A549 (cell line): ENCODE data around the gene MRPL33.

Experiments used
- CBX8 ChIP-seq: fragments of 200-600 bp; sonication (generic); IDR thresholded peaks from 2 replicates; pipeline ENCODE4 v1.6.1; 2016
- CTCF ChIP-seq: fragments of >200 bp; sonication (Bioruptor Twin); formaldehyde crosslinking; IDR thresholded peaks from 3 replicates; pipeline ENCODE4 v1.5.1; 2016
- ESRRA ChIP-seq: fragments of 150-350 bp; IDR thresholded peaks from 2 replicates; pipeline ENCODE4 v1.6.1; 2014; ENCODE audit warnings: mild to moderate bottlenecking, low read length, borderline replicate concordance
- HOXA7 ChIP-seq: fragments of 250-450 bp; sonication (Bioruptor Pico); IDR thresholded peaks from 2 replicates; pipeline ENCODE4 v1.5.0; 2020; ENCODE audit warnings: mild to moderate bottlenecking, moderate library complexity
- HOXB13 ChIP-seq: fragments of 250-450 bp; sonication (Bioruptor Pico); IDR thresholded peaks from 2 replicates; pipeline ENCODE4 v1.5.0; 2020; ENCODE audit warnings: low read depth, mild to moderate bottlenecking, moderate library complexity
- POLR2A ChIP-seq: IDR thresholded peaks from 2 replicates; pipeline ENCODE4 v1.6.1; 2012; ENCODE audit warnings: mild to moderate bottlenecking, low read length
- REST ChIP-seq: fragments of 200-600 bp; sonication (generic); IDR thresholded peaks from 2 replicates; pipeline ENCODE4 v1.6.1; 2016; ENCODE audit warnings: antibody characterized with exemption, mild to moderate bottlenecking, moderate library complexity
- TF ChIP-seq, protein P1 (sequence below): IDR thresholded peaks from 2 replicates; pipeline ENCODE4 v1.6.1; 2012
- TF ChIP-seq, protein P2 (sequence below): fragments of >200 bp; sonication (Bioruptor Twin); formaldehyde crosslinking; IDR thresholded peaks from 3 replicates; pipeline ENCODE4 v1.6.1; 2016

DNA sequence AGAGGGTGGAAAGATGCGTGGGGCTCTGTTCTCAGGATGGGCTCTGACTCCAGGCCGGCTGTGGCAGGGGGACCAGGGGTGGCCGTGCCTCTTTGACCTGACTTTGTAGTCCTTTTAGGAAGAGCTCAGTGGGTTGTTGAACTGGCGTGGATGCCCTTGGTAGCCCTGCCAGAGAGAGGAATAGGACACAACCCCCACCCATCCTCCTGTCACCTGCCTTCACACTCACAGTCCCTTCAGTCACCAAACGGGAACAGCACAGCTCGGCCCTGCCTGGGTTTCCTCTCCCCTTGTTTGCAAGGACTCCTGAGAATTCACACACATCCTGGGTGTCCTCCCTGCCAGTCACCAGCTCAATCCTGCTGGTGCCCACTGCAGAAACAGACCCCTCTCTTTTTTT is 20.1 kb upstream of the MRPL33 start:
- no peak for TF ChIP-seq CTCF
- TF ChIP-seq HOXA7: no peak
- no peak for TF ChIP-seq REST
- no peak for TF ChIP-seq POLR2A
- TF ChIP-seq HOXB13: no peak
- TF ChIP-seq, protein P1, sequence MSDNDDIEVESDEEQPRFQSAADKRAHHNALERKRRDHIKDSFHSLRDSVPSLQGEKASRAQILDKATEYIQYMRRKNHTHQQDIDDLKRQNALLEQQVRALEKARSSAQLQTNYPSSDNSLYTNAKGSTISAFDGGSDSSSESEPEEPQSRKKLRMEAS: no peak
- TF ChIP-seq CBX8: no peak
- no peak for TF ChIP-seq ESRRA
- TF ChIP-seq, protein P2, sequence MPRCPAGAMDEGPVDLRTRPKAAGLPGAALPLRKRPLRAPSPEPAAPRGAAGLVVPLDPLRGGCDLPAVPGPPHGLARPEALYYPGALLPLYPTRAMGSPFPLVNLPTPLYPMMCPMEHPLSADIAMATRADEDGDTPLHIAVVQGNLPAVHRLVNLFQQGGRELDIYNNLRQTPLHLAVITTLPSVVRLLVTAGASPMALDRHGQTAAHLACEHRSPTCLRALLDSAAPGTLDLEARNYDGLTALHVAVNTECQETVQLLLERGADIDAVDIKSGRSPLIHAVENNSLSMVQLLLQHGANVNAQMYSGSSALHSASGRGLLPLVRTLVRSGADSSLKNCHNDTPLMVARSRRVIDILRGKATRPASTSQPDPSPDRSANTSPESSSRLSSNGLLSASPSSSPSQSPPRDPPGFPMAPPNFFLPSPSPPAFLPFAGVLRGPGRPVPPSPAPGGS: no peak
